Type B pancreatic cell (in vitro differentiated cells): ENCODE data around the gene CYP1B1. TPM values are rescaled to one million over a fixed set of nuclear protein-coding genes. Genes with fewer than 3 reads are reported as not detected.

ENCODE experiments used
- DNase-seq: peaks from one replicate; pipeline ENCODE4 v3.0.0; 2021; ENCODE audit warnings: mixed read lengths; ENCODE audit not compliant: unreplicated experiment; ENCODE audit errors: extremely low spot score
- H3K27ac Mint-ChIP-seq: 2 replicates; pipeline ENCODE4 v1.8.0; 2021; ENCODE audit warnings: mild to moderate bottlenecking, mixed read lengths
- H3K27me3 Mint-ChIP-seq: 2 replicates; pipeline ENCODE4 v1.8.0; 2021; ENCODE audit warnings: mixed read lengths
- H3K36me3 Mint-ChIP-seq: 2 replicates; pipeline ENCODE4 v1.8.0; 2021; ENCODE audit warnings: mixed read lengths
- H3K4me1 Mint-ChIP-seq: one replicate; pipeline ENCODE4 v1.8.0; 2021; ENCODE audit warnings: mixed read lengths; ENCODE audit not compliant: unreplicated experiment
- H3K4me3 Mint-ChIP-seq: 2 replicates; pipeline ENCODE4 v1.8.0; 2021; ENCODE audit warnings: mild to moderate bottlenecking, mixed read lengths
- H3K9me3 Mint-ChIP-seq: 2 replicates; pipeline ENCODE4 v1.8.0; 2021; ENCODE audit warnings: mixed read lengths
- total RNA-seq: library from RNA; stranded (reverse); gene quantifications from 2 replicates; pipeline ENCODE4 v1.2.1, GENCODE V29; 2021; ENCODE audit warnings: low replicate concordance
- TF ChIP-seq, protein P1 (sequence below): fragments of 200-600 bp; sonication (generic); conservative IDR thresholded peaks from 2 replicates; pipeline ENCODE4 v1.5.0; 2021; ENCODE audit warnings: antibody characterized with exemption, mild to moderate bottlenecking

CYP1B1 gene
- total RNA-seq, 1 donor from 2014 or later: 176 TPM

DNA sequence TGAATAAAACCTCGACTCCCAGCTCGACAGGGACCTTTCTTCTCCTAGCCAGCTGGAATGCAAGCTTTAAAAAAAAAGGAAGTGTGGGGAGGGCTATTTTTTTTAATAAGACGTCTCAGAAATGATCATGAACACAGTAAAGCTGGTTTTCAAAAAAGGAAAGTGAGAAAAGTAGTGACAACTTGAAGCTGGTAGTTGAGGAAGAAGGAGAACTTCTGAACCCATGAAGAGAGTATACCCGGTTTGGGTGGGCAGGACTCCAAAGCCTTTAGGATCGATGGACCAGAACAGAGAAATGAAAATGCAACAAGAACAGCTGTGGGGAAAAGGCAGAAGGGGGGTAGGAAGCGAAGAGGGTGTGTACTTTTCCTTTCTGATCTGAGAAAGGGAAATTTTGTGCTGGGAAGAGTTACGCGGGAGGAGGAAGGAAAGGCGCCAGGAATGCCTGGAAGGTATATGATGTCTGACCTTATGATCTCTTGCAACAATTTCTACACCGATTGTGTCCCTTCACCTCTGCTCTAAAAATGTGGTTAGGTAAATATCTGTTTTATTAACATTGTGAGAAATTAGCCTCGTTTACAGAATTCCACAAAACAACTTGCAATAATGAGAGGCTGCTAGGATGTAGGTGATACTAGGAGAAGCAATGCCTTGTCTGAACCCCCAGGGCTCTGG is 22.6 kb upstream of the CYP1B1 start:
- TF ChIP-seq, protein P1, sequence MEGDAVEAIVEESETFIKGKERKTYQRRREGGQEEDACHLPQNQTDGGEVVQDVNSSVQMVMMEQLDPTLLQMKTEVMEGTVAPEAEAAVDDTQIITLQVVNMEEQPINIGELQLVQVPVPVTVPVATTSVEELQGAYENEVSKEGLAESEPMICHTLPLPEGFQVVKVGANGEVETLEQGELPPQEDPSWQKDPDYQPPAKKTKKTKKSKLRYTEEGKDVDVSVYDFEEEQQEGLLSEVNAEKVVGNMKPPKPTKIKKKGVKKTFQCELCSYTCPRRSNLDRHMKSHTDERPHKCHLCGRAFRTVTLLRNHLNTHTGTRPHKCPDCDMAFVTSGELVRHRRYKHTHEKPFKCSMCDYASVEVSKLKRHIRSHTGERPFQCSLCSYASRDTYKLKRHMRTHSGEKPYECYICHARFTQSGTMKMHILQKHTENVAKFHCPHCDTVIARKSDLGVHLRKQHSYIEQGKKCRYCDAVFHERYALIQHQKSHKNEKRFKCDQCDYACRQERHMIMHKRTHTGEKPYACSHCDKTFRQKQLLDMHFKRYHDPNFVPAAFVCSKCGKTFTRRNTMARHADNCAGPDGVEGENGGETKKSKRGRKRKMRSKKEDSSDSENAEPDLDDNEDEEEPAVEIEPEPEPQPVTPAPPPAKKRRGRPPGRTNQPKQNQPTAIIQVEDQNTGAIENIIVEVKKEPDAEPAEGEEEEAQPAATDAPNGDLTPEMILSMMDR: no peak
- peaks cover 3% of the 10 kb centered on the region for H3K27me3 Mint-ChIP-seq

DNA sequence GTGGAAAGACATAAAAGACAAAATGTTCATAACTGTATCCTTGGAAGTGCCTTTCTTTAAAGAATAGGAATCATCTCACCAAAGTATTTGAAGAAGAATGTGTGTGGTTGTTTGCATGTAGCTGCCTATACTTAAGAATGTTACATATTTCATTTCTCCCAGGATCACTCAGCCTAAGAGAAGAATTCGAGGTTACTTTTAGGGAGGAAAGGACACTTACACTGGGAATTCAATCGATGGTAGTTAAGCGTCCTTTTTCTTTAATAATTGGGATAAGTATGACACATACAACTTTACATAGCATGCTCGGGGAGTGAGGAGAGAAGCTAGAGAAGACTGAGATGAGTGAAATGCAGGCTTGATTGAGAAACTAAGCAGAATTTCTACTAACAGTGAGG is 22.0 kb upstream of the CYP1B1 start:
- peak overlapping the region; percentile 99 for H3K27ac Mint-ChIP-seq

More for the DNA sequence above, 22.6 kb upstream of the CYP1B1 start:
- Mint-ChIP-seq H3K4me1 (peaks cover 51% of the 10 kb centered on the region), H3K27ac (peak overlapping the region; percentile 99), H3K36me3 (peaks cover 16% of the 10 kb centered on the region), H3K9me3 (peaks cover 11% of the 10 kb centered on the region), H3K4me3 (peak overlapping the region; percentile 79)
- DNase-seq: no peak

DNA sequence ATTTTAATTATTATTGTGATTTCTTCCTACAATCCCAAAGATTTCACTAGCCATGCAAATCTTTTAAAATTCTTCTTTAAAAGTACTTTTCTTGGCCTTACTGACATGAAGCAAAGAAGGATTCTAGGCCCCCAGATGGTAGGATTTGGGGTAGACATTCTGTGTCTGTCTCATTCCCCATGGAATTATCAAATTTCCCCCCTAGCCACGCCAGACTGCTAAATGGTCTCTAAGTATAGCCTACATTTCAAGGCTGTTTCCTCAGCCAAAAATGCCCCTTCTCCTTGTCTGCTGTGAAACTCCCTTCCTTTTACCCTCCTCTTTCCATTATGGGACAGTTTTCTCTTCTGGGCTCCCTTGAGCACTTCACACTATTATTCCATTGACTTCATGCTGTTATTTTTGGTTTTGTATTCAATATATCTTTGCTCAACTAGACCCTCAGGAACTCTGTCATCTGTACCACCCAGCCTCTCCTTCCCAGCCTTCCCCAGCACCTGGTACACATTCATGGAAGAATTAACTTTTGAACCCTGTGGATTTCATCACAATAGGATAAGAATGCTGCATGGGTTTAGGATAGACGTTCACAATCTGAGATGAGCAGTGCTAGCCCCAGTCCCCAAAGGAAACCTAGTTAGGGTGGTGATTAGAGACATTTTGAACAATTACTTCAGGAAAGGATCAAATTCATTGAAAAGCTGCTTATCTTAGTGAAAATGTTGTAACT is 21.5 kb upstream of the CYP1B1 start:
- TF ChIP-seq, protein P1: no peak
- H3K27me3 Mint-ChIP-seq: peaks cover 3% of the 10 kb centered on the region
- peaks cover 10% of the 10 kb centered on the region for H3K36me3 Mint-ChIP-seq
- no peak for DNase-seq
- H3K4me3 Mint-ChIP-seq: peak overlapping the region; percentile 79
- peaks cover 62% of the 10 kb centered on the region for H3K4me1 Mint-ChIP-seq
- H3K9me3 Mint-ChIP-seq: peaks cover 6% of the 10 kb centered on the region
- H3K27ac Mint-ChIP-seq: peak overlapping the region; percentile 99

More for the DNA sequence above, 22.0 kb upstream of the CYP1B1 start:
- Mint-ChIP-seq H3K4me3 (peak overlapping the region; percentile 79), H3K36me3 (peaks cover 12% of the 10 kb centered on the region), H3K27me3 (peaks cover 3% of the 10 kb centered on the region), H3K9me3 (peaks cover 11% of the 10 kb centered on the region), H3K4me1 (peaks cover 57% of the 10 kb centered on the region)
- no peak for DNase-seq
- TF ChIP-seq, protein P1: no peak

DNA sequence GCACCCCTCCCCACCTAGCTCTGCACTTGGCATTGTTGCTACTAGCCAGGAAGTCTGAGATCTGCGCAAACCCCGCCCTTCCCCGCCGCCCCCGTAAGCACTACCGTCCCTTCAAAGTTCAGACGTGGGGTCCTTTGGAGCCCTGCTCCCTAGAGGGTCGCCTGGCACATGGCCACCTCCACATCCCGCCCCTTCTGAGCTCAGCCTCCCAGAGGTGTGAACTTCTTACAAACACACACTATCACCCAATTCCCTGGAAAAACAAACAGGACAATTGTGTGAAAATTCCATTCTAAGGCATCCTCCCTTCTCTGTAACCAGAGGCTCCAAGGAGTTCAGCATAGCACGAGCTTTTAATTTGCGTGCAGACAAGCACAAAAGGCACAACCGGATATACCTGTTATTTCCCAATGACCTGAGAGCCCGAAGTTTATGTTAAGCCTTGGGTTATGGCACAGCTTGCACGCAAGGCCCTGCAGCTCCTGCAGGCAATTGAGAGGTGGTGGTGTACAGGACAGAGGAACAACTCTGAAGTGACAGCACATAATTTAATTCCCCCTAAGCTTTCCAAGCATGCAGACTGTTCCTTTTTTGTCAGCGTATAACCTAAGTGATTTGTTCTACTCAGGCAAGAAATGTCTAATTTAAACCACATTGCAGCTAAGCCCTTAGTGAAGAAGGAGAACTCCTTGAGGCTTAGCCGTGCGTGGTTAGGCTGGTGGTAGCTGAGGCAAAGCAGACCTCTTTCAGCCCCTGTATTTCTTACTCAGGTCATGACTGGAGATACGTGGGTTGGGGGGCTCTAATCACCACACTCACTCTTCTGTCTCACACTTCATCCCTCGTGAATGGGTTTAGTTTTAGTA is 20.3 kb upstream of the CYP1B1 start:
- peaks cover 9% of the 10 kb centered on the region for H3K36me3 Mint-ChIP-seq
- TF ChIP-seq, protein P1: no peak
- peak overlapping the region; percentile 86 for H3K4me3 Mint-ChIP-seq
- peak overlapping the region; percentile 99 for H3K27ac Mint-ChIP-seq
- peak; percentile 79 for DNase-seq
- H3K4me1 Mint-ChIP-seq: peaks cover 71% of the 10 kb centered on the region
- H3K9me3 Mint-ChIP-seq: peaks cover 5% of the 10 kb centered on the region
- peaks cover 3% of the 10 kb centered on the region for H3K27me3 Mint-ChIP-seq
